Left lung (tissue), 14 donors: ENCODE measurements around the gene STAC. TPM values are rescaled to one million over a fixed set of nuclear protein-coding genes. Genes with fewer than 3 reads are reported as not detected.

Experiments
- ATAC-seq: fragments of 200-7000 bp; cut with Tn5 transposase; one replicate; pipeline ENCODE4 v1.9.1; 2020; ENCODE audit warnings: moderate library complexity
- DNase-seq, 4 donors: peaks; one replicate each; pipeline ENCODE4 v3.0.0-alpha.2; 2013 to 2020
- H3K27ac ChIP-seq, 2 donors: fragments of 200-600 bp; sonication (generic) in 1 of 2; one replicate each; pipeline versions ENCODE4 v1.5.0 to v1.8.0; 2020 to 2021
- H3K27me3 ChIP-seq, 2 donors: fragments of 200-600 bp; sonication (generic) in 1 of 2; one replicate each; pipeline versions ENCODE4 v1.5.0 to v1.8.0; 2020 to 2021
- H3K36me3 ChIP-seq, 2 donors: fragments of 200-600 bp; sonication (generic) in 1 of 2; one replicate each; pipeline versions ENCODE4 v1.5.0 to v1.8.0; 2020 to 2021
- H3K4me1 ChIP-seq, 2 donors: fragments of 200-600 bp; one replicate each; pipeline ENCODE4 v1.8.0; 2021
- H3K4me3 ChIP-seq, 2 donors: fragments of 200-600 bp; sonication (generic) in 1 of 2; one replicate each; pipeline versions ENCODE4 v1.5.0 to v1.8.0; 2020 to 2021; ENCODE audit warnings: mild to moderate bottlenecking in 1 of 2
- H3K9me3 ChIP-seq, 2 donors: fragments of 200-600 bp; sonication (generic) in 1 of 2; one replicate each; pipeline versions ENCODE4 v1.5.0 to v1.8.0; 2020 to 2021
- intact Hi-C, 2 donors: fragments of 100-400 bp; cut with DNase I; formaldehyde crosslinking; loops; one replicate each; pipeline versions ENCODE4 v1.11.2 to v1.14.2; 2022
- long read RNA-seq, 12 donors: library from polyadenylated mRNA in 2 of 12; unstranded in 2 of 12; transcript quantifications; one replicate each; pipeline ENCODE4 v2.0.0 and lab custom pipeline, GENCODE V29; 2019 to 2026
- polyA plus RNA-seq, 6 donors: library from polyadenylated mRNA; unstranded; fragments of 120-200 nt; gene quantifications; one replicate each; pipeline ENCODE4 v1.2.1, GENCODE V29; 2013; ENCODE audit not compliant: insufficient read length in 6 of 6
- total RNA-seq, 2 donors: library from RNA; stranded (reverse); fragmentation: NEBNext Ultra II Directional; extraction: Animal tissue kit (Norgen Biotek cat#: 25700); gene quantifications; one replicate each; pipeline ENCODE4 v1.2.1, GENCODE V29; 2021
- TF ChIP-seq, protein P1 (sequence below), 2 donors: fragments of 200-600 bp; sonication (generic) in 1 of 2; IDR thresholded peaks; one replicate each; pipeline versions ENCODE4 v1.5.0 to v1.8.0; 2021; ENCODE audit warnings: antibody characterized with exemption in 2 of 2
- donor health status: DM: no; HTN: yes; CAD: no.
- donor health status: DM: no; HTN: no; CAD: no.

The STAC gene
- total RNA-seq (10 to 100 TPM; 14.3 to 16.7 TPM), polyA plus RNA-seq (1 to 10 TPM in 2 of 6 donors, under 1 TPM in 4; 0.53 to 1.7 (median 0.70) TPM)
- long read RNA-seq, donor 1: 0 reads
- long read RNA-seq, donor 2: 0 reads
- long read RNA-seq, donor 3: 0 reads
- long read RNA-seq, donor 4, partial matches to known transcripts: 1 of 7 reads
- long read RNA-seq, donor 4, other reads (novel, unspliced or antisense): 5 of 7 reads
- long read RNA-seq, donor 5: 0 reads
- long read RNA-seq, donor 6: 0 reads
- long read RNA-seq, donor 7: 0 reads
- long read RNA-seq, donor 8, partial matches to known transcripts: 0 of 1 reads
- long read RNA-seq, donor 8, other reads (novel, unspliced or antisense): 0 of 1 reads
- long read RNA-seq, donor 9: 0 reads
- long read RNA-seq, donor 10, partial matches to known transcripts: 0 of 6 reads
- long read RNA-seq, donor 10, other reads (novel, unspliced or antisense): 5 of 6 reads
- long read RNA-seq, donor 11, partial matches to known transcripts: 0 of 1 reads
- long read RNA-seq, donor 11, other reads (novel, unspliced or antisense): 0 of 1 reads
- long read RNA-seq, donor 12: 0 reads

DNA sequence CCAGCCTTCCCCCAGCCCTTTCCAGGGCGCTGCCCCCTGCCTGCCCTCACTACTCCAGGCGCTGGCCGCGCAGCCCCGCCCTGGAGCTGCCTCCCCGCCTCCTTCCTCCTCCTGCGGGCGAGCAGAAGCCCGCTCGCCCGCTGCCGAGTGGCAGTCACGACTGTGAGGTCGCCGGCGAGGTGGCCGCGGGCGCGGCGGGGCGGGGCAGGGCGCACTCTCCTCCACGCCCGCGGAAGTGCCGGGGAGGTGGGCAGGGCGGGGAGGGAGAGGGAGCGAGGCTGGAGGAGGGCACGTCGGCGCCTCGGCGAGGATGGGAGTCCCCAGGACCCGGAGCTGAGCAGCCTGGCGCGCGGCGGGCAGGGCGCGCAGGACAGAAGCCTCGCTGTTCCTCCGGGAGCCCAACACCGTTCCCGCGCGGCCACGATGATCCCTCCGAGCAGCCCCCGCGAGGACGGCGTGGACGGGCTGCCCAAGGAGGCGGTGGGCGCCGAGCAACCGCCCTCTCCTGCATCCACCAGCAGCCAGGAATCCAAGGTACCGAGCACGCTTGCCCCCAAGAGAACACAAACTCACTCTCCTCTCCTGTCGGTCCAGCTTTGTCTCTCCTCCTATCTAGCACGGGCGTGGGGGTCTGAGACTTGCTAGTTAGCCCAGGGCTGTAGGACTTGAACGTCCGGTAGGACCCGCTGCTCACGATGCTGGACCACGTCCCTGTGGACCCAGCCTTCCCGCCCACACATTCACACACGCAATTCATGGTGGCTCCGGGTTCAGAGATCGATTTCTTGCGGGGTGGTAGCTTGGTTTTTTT lies at the start of gene STAC:
STAC (plus strand) TSS at position 284 of the 811 bp plus-strand sequence; CDS start at position 424, 140 bp downstream.
- DNase-seq: peak in 3 of 4 donors; percentile 15 to 90 (median 75)
- H3K36me3 ChIP-seq: no peaks in the 10 kb centered on the region
- peak within 1 kb of the TSS; percentile 49 to 51 for H3K4me3 ChIP-seq
- peaks cover 6 to 10% of the 10 kb centered on the region in 2 donors for H3K4me1 ChIP-seq
- H3K9me3 ChIP-seq: no peaks in the 10 kb centered on the region
- intact Hi-C loops: no loop called here
- peak; percentile 97 for ATAC-seq
- no peak within 1 kb of the TSS for H3K27ac ChIP-seq
- TF ChIP-seq, protein P1, sequence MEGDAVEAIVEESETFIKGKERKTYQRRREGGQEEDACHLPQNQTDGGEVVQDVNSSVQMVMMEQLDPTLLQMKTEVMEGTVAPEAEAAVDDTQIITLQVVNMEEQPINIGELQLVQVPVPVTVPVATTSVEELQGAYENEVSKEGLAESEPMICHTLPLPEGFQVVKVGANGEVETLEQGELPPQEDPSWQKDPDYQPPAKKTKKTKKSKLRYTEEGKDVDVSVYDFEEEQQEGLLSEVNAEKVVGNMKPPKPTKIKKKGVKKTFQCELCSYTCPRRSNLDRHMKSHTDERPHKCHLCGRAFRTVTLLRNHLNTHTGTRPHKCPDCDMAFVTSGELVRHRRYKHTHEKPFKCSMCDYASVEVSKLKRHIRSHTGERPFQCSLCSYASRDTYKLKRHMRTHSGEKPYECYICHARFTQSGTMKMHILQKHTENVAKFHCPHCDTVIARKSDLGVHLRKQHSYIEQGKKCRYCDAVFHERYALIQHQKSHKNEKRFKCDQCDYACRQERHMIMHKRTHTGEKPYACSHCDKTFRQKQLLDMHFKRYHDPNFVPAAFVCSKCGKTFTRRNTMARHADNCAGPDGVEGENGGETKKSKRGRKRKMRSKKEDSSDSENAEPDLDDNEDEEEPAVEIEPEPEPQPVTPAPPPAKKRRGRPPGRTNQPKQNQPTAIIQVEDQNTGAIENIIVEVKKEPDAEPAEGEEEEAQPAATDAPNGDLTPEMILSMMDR (IDR thresholded peaks at IDR 0.05): no peak
- peaks cover 0 to 30% of the 10 kb centered on the region in 2 donors for H3K27me3 ChIP-seq

GRCh38 chr3:36332139-36332538 lies 48.2 kb upstream of the STAC start:
- Histone ChIP-seq H3K9me3 (no peaks in the 10 kb centered on the region), H3K4me3 (no peak overlapping the region), H3K4me1 (no peaks in the 10 kb centered on the region), H3K27ac (no peak overlapping the region), H3K27me3 (no peaks in the 10 kb centered on the region), H3K36me3 (no peaks in the 10 kb centered on the region)
- TF ChIP-seq, protein P1 (IDR thresholded peaks at IDR 0.05): no peak
- DNase-seq (no peak), ATAC-seq (no peak)
- intact Hi-C loops: no loop called here

DNA sequence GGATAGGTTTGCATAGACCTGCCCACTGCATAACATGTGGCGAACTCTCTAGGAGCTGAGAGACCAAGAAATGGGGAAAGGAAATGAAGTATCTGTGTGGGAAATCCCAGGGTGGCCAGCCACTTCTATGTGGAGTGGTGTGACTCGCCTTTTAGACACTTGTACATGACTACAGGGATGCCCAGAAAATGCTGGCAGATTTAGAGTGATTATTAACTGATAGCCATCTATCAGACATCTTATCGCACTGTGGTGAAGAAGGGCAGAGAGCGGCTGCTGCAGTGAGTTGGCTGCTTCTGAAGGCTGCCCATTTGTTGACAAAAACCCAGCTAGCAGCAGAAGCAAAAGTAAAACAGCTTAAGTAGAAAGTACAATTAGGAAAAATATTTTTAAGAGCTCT lies 18.1 kb upstream of the STAC start:
- peak; percentile 61 for ATAC-seq
- TF ChIP-seq, protein P1 (IDR thresholded peaks at IDR 0.05): no peak

GRCh38 chr3:36362973-36363372 lies 17.3 kb upstream of the STAC start:
- no peaks in the 10 kb centered on the region for H3K27me3 ChIP-seq
- DNase-seq (no peak), ATAC-seq (peak; percentile 93)
- peaks cover 0 to 8% of the 10 kb centered on the region in 2 donors for H3K4me1 ChIP-seq
- H3K4me3 ChIP-seq: no peak overlapping the region
- no peaks in the 10 kb centered on the region for H3K36me3 ChIP-seq
- H3K27ac ChIP-seq: no peak overlapping the region
- H3K9me3 ChIP-seq: peaks cover 0 to 7% of the 10 kb centered on the region in 2 donors
- TF ChIP-seq, protein P1 (IDR thresholded peaks at IDR 0.05): no peak
- intact Hi-C loops: no loop called here

More for the DNA sequence above, 18.1 kb upstream of the STAC start:
- H3K27me3 ChIP-seq: no peaks in the 10 kb centered on the region
- no peak overlapping the region for H3K4me3 ChIP-seq
- no peaks in the 10 kb centered on the region for H3K36me3 ChIP-seq
- peaks cover 0 to 7% of the 10 kb centered on the region in 2 donors for H3K9me3 ChIP-seq
- no peak overlapping the region for H3K27ac ChIP-seq
- peaks cover 0 to 8% of the 10 kb centered on the region in 2 donors for H3K4me1 ChIP-seq
- no peak for DNase-seq
- intact Hi-C loops: no loop called here
